Smooth muscle cell (in vitro differentiated cells): Measurements from ENCODE around the gene DENND6A. TPM values are rescaled to one million over a fixed set of nuclear protein-coding genes. Genes with fewer than 3 reads are reported as not detected.

Experiments used
- DNase-seq: peaks from one replicate; lab custom pipeline; 2025; ENCODE audit not compliant: unreplicated experiment; lab: John Stamatoyannopoulos, UW
- H2AFZ ChIP-seq: fragments of 200-600 bp; sonication (generic); 2 replicates; pipeline ENCODE4 v1.6.0; 2016; ENCODE audit warnings: antibody characterized with exemption, low read depth, mild to moderate bottlenecking
- H3F3A ChIP-seq: fragments of 200-600 bp; sonication (generic); 2 replicates; pipeline ENCODE4 v1.6.0; 2017; ENCODE audit warnings: antibody characterized with exemption, low read depth
- H3K27ac ChIP-seq: fragments of 200-600 bp; sonication (generic); 2 replicates; pipeline ENCODE4 v1.5.1; 2016; ENCODE audit warnings: low read depth, mild to moderate bottlenecking
- H3K27me3 ChIP-seq: fragments of 200-600 bp; sonication (generic); 2 replicates; pipeline ENCODE4 v1.6.1; 2016; ENCODE audit warnings: low read depth, mild to moderate bottlenecking
- H3K36me3 ChIP-seq: fragments of 200-600 bp; sonication (generic); 2 replicates; pipeline ENCODE4 v1.5.1; 2016; ENCODE audit warnings: low read depth
- H3K4me1 ChIP-seq: fragments of 200-600 bp; sonication (generic); 2 replicates; pipeline ENCODE4 v1.5.1; 2016; ENCODE audit warnings: low read depth
- H3K4me2 ChIP-seq: fragments of 200-600 bp; sonication (generic); 2 replicates; pipeline ENCODE4 v1.6.0; 2016; ENCODE audit warnings: mild to moderate bottlenecking
- H3K4me3 ChIP-seq: fragments of 200-600 bp; sonication (generic); 2 replicates; pipeline ENCODE4 v1.5.1; 2016; ENCODE audit warnings: mild to moderate bottlenecking
- H3K79me2 ChIP-seq: fragments of 200-600 bp; sonication (generic); 2 replicates; pipeline ENCODE4 v1.6.0; 2016; ENCODE audit warnings: low read depth, mild to moderate bottlenecking
- H3K9ac ChIP-seq: fragments of 200-600 bp; sonication (generic); 2 replicates; pipeline ENCODE4 v1.6.0; 2016; ENCODE audit warnings: low read depth
- H3K9me3 ChIP-seq: fragments of 200-600 bp; sonication (generic); replicated peaks from 2 replicates; pipeline ENCODE4 v1.5.1; 2016; ENCODE audit warnings: low read depth
- H4K20me1 ChIP-seq: fragments of 200-600 bp; sonication (generic); 2 replicates; pipeline ENCODE4 v1.6.0; 2016; ENCODE audit warnings: low read depth
- whole genome bisulfite sequencing: methylation state at CpG from one replicate; pipeline ENCODE4 v1.1.7; 2016; ENCODE audit warnings: low lambda C conversion rate; 5-methylcytosine and 5-hydroxymethylcytosine counted together
- polyA plus RNA-seq: library from polyadenylated mRNA; unstranded; fragments of >200 nt; fragmentation: Nextera tagmentation; extraction: Ambion mirVana; gene quantifications from 2 replicates; pipeline ENCODE4 v1.2.1, GENCODE V29; 2016
- total RNA-seq: library from RNA; depleted of rRNA; stranded (reverse); fragments of >200 nt; gene quantifications from 2 replicates; pipeline ENCODE4 v1.2.3, GENCODE V29; 2014
- TF ChIP-seq, protein P1 (sequence below): fragments of 200-600 bp; sonication (generic); IDR thresholded peaks from 2 replicates; pipeline ENCODE4 v1.5.1; 2017; ENCODE audit warnings: borderline replicate concordance, mild to moderate bottlenecking, antibody characterized with exemption; ENCODE audit not compliant: insufficient read depth, poor library complexity, severe bottlenecking

Gene DENND6A
- total and polyA plus RNA-seq, 2 experiments from 2014 or later, result 8.4 to 27.1 TPM

DNA sequence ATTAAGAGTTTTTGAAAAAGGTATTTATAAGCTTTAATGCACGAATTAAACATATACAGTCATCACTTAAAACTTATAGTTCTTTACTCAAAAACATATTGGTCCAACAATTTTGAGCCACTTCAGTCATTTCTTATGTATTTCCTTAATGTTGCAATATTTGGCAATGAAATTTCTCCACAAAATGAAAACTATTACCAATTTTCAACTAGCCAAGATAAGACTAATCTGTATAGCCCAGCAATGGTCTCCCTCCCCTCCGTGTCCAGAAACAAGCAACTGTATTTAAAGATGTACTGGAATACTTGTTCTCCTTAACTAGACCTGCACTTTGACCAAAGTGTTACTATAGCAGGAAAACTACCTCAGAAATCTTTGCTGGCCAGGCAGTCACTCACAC, 105.0 kb downstream of the DENND6A start:
- H3K27me3 ChIP-seq, result no peaks in the 10 kb centered on the region
- no peak for DNase-seq
- peaks cover 5% of the 10 kb centered on the region for H3K36me3 ChIP-seq
- H3K4me3 ChIP-seq, result peak overlapping the region; percentile 15
- H4K20me1 ChIP-seq, result peaks cover 100% of the 10 kb centered on the region
- H3F3A ChIP-seq, result peaks cover 20% of the 10 kb centered on the region
- H2AFZ ChIP-seq, result no peak overlapping the region
- TF ChIP-seq, protein P1, sequence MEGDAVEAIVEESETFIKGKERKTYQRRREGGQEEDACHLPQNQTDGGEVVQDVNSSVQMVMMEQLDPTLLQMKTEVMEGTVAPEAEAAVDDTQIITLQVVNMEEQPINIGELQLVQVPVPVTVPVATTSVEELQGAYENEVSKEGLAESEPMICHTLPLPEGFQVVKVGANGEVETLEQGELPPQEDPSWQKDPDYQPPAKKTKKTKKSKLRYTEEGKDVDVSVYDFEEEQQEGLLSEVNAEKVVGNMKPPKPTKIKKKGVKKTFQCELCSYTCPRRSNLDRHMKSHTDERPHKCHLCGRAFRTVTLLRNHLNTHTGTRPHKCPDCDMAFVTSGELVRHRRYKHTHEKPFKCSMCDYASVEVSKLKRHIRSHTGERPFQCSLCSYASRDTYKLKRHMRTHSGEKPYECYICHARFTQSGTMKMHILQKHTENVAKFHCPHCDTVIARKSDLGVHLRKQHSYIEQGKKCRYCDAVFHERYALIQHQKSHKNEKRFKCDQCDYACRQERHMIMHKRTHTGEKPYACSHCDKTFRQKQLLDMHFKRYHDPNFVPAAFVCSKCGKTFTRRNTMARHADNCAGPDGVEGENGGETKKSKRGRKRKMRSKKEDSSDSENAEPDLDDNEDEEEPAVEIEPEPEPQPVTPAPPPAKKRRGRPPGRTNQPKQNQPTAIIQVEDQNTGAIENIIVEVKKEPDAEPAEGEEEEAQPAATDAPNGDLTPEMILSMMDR, result no peak
- WGBS, result 89% methylated on average over 2 of the region's 2 CpGs
- no peak overlapping the region for H3K9ac ChIP-seq
- peak overlapping the region; percentile 49 for H3K27ac ChIP-seq
- peak overlapping the region; percentile 31 for H3K4me2 ChIP-seq
- H3K79me2 ChIP-seq, result peaks cover 100% of the 10 kb centered on the region
- no peaks in the 10 kb centered on the region for H3K9me3 ChIP-seq
- H3K4me1 ChIP-seq, result no peaks in the 10 kb centered on the region

DNA sequence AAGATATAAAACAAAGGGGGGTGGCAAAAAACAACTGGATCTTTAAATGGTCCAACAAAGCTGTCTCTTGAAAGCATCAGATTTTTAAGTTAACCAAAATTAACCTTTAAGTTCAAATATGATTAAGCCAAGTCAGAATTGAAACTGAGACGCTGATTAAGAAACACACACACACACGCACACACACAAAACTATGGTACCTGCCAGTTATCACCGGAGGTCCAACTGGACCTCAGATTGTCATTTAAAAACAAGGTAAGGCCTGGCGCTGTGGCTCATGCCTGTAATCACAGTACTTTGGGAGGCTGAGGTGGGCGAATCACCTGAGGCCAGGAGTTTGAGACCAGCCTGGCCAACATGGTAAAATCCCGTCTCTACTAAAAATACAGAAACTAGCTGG, 106.1 kb downstream of the DENND6A start:
- TF ChIP-seq, protein P1, result no peak
- Histone ChIP-seq H3K4me3 (no peak overlapping the region), H4K20me1 (peaks cover 100% of the 10 kb centered on the region), H3K9me3 (no peaks in the 10 kb centered on the region), H2AFZ (no peak overlapping the region), H3K79me2 (peaks cover 100% of the 10 kb centered on the region), H3K4me1 (no peaks in the 10 kb centered on the region), H3K27me3 (no peaks in the 10 kb centered on the region), H3K9ac (no peak overlapping the region), H3F3A (peaks cover 24% of the 10 kb centered on the region), H3K36me3 (peaks cover 9% of the 10 kb centered on the region), H3K27ac (peak overlapping the region; percentile 13), H3K4me2 (no peak overlapping the region)
- no peak for DNase-seq
- WGBS, result 81% methylated on average over 6 of the region's 6 CpGs

DNA sequence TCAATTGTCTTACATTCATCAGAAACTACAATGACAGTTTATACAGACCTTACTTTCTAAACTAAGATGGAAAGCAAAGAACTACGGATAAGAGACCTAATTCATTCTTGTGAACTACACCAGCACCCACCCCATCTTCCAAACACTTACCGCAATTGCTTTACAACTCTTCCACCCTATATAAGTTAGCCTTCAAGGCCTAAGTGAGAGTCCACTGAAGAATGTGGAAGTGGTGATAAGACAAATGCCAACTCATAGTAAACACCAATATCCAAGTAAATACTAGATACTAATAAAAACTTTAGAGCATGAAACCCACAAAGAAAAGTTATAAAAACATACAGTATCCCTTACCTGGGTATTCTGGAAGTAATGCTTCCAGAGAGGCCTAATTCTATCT, 109.3 kb downstream of the DENND6A start:
- DNase-seq, result no peak
- Histone ChIP-seq H3K4me1 (no peaks in the 10 kb centered on the region), H4K20me1 (peaks cover 100% of the 10 kb centered on the region), H3K36me3 (peaks cover 30% of the 10 kb centered on the region), H3K4me2 (no peak overlapping the region), H3K27me3 (no peaks in the 10 kb centered on the region), H3F3A (peaks cover 32% of the 10 kb centered on the region), H3K27ac (peak overlapping the region; percentile 63), H3K9me3 (no peaks in the 10 kb centered on the region), H3K9ac (no peak overlapping the region), H3K79me2 (peaks cover 100% of the 10 kb centered on the region), H3K4me3 (no peak overlapping the region), H2AFZ (no peak overlapping the region)
- WGBS, result 95% methylated on average over 2 of the region's 2 CpGs
- TF ChIP-seq, protein P1, result no peak

DNA sequence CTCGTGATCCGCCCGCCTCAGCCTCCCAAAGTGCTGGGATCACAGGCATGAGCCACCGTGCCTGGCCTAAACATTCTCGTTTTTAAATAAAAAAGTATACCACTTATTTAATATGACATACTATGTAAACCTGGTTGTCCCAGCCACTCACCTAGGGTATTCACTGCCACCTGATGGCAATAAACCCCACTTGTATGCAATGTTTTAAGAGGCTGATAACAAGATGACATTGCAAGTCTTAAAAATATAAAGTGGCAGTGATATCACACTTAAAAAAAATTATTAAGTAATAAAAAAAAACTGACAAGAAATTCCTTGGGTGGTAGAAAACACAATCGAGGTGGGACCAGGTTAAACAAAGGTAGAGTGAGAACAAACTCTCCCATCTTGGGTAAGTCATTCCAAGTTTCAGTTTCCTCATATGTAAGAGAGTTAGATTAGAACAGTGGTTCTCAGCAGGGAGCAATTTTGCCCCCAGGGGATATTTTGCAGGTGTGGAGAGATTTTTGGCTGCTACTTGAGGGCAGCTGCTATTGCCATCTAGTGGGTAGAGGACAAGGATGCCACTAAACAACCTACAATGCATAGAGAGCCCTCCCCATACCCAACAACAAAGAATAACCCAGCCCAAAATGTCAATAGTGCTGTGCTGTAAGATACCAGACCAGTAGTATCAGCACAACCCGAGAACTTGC, 110.3 kb downstream of the DENND6A start:
- no peak overlapping the region for H3K4me3 ChIP-seq
- no peaks in the 10 kb centered on the region for H3K9me3 ChIP-seq
- H3F3A ChIP-seq, result peaks cover 35% of the 10 kb centered on the region
- peaks cover 100% of the 10 kb centered on the region for H4K20me1 ChIP-seq
- WGBS, result 96% methylated on average over 7 of the region's 7 CpGs
- H3K4me1 ChIP-seq, result no peaks in the 10 kb centered on the region
- peaks cover 33% of the 10 kb centered on the region for H3K36me3 ChIP-seq
- peaks cover 100% of the 10 kb centered on the region for H3K79me2 ChIP-seq
- no peak overlapping the region for H3K4me2 ChIP-seq
- TF ChIP-seq, protein P1, result no peak
- H3K27ac ChIP-seq, result peak overlapping the region; percentile 7
- no peak overlapping the region for H3K9ac ChIP-seq
- no peak overlapping the region for H2AFZ ChIP-seq
- H3K27me3 ChIP-seq, result no peaks in the 10 kb centered on the region
- DNase-seq, result no peak
